ENCODE measurements around the gene CA10.

Gene CA10

DNA sequence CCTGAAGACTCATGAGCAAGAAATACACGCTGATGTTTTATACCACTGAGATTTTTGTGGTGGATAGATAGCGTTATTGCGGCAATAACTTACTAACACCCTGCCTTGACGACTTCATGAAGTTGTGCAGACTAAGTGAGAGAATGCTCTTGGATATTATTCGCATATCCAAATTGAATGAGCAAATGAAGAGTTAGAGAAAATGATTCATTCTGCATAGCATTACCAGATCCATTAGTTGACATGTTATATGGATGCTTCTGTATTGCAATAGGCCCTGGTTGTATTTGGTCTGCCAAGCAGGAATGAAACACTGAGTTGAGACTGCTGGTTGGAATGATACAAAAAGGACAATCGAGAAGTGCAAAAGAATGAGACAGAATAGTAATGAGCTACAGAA is 247.3 kb downstream of the CA10 start:
- Histone ChIP-seq H3K27me3 (ENCODE audit: insufficient read depth, low read depth) (no peaks in the 10 kb centered on the region), H3K27ac (no peak overlapping the region), H2AFZ (ENCODE audit: low read depth) (no peak overlapping the region), H3K4me3 (IDR thresholded peaks at IDR 0.05; ENCODE audit: insufficient read depth, low read depth, low read length) (no peak overlapping the region), H3K36me3 (ENCODE audit: insufficient read depth) (no peaks in the 10 kb centered on the region), H3K4me2 (no peak overlapping the region), H3K79me2 (ENCODE audit: insufficient read depth, low read depth) (no peaks in the 10 kb centered on the region), H3K9ac (no peak overlapping the region), H3K4me1 (ENCODE audit: low read depth, poor library complexity, severe bottlenecking) (no peaks in the 10 kb centered on the region), H4K20me1 (ENCODE audit: insufficient read depth) (no peaks in the 10 kb centered on the region)
- TF ChIP-seq, protein P1, sequence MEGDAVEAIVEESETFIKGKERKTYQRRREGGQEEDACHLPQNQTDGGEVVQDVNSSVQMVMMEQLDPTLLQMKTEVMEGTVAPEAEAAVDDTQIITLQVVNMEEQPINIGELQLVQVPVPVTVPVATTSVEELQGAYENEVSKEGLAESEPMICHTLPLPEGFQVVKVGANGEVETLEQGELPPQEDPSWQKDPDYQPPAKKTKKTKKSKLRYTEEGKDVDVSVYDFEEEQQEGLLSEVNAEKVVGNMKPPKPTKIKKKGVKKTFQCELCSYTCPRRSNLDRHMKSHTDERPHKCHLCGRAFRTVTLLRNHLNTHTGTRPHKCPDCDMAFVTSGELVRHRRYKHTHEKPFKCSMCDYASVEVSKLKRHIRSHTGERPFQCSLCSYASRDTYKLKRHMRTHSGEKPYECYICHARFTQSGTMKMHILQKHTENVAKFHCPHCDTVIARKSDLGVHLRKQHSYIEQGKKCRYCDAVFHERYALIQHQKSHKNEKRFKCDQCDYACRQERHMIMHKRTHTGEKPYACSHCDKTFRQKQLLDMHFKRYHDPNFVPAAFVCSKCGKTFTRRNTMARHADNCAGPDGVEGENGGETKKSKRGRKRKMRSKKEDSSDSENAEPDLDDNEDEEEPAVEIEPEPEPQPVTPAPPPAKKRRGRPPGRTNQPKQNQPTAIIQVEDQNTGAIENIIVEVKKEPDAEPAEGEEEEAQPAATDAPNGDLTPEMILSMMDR (conservative IDR thresholded peaks at IDR 0.05; ENCODE audit: low read depth, low read length) = no peak

DNA sequence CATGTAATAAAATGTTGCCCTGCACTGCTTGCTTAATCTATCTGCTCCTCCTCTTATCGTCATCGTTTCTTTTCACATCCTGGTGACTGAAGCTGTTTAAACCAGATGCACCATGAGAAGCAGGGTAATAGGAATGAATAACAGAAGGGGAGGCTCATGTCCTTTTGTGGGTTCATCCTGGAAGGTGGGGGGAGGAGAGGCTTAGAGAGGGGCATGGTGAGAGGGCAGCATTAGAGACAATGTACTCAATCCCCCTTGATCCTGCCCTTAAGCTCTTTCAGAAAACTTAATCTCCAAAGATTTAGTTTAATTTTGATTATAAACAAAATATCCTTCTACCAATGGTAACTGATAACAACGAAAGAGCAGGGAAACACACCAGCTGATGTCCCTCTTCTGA is 248.5 kb downstream of the CA10 start:
- H3K4me3 ChIP-seq (IDR thresholded peaks at IDR 0.05; ENCODE audit: insufficient read depth, low read depth, low read length) = no peak overlapping the region
- H3K36me3 ChIP-seq (ENCODE audit: insufficient read depth) = no peaks in the 10 kb centered on the region
- no peaks in the 10 kb centered on the region for H3K4me1 ChIP-seq (ENCODE audit: low read depth, poor library complexity, severe bottlenecking)
- TF ChIP-seq, protein P1 (conservative IDR thresholded peaks at IDR 0.05; ENCODE audit: low read depth, low read length) = no peak
- H3K27me3 ChIP-seq (ENCODE audit: insufficient read depth, low read depth) = no peaks in the 10 kb centered on the region
- no peak overlapping the region for H3K4me2 ChIP-seq
- H3K27ac ChIP-seq = no peak overlapping the region
- no peak overlapping the region for H2AFZ ChIP-seq (ENCODE audit: low read depth)
- no peak overlapping the region for H3K9ac ChIP-seq
- no peaks in the 10 kb centered on the region for H4K20me1 ChIP-seq (ENCODE audit: insufficient read depth)
- H3K79me2 ChIP-seq (ENCODE audit: insufficient read depth, low read depth) = no peaks in the 10 kb centered on the region

DNA sequence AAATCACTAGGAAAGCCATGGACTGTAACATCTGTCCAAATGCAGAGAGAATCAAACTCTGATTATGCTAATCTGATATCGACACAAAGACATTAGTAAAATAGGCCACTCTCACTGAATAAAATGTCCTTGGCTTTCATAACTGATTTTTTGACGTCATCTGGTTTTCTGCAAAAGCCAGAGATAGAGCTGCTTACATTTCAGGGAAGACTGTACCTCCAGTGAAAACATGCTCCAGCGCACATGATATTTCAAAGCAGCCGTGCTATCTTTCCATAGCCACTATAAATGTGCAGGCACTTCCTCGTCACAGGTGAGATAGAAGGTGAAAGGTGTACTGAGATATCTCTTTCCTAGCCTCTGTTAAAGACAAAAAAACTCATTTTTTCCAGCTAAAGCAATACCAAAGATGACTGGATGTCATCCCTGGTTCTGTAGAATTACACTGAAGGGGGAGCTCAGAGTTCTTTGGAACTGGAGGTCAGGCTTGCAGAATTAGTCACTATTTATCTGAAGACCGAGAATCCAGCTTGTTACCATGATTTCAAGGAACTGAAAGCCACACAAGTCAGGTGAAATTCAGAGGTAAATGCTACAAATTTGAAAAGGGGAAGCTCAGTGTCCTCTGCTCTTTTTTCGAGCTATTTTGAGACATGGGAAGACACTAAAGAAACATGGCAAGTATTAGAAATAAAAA is 249.5 kb downstream of the CA10 start:
- Histone ChIP-seq H2AFZ (ENCODE audit: low read depth) (no peak overlapping the region), H3K36me3 (ENCODE audit: insufficient read depth) (no peaks in the 10 kb centered on the region), H3K27me3 (ENCODE audit: insufficient read depth, low read depth) (no peaks in the 10 kb centered on the region), H3K4me1 (ENCODE audit: low read depth, poor library complexity, severe bottlenecking) (no peaks in the 10 kb centered on the region), H3K9ac (no peak overlapping the region), H3K79me2 (ENCODE audit: insufficient read depth, low read depth) (no peaks in the 10 kb centered on the region), H4K20me1 (ENCODE audit: insufficient read depth) (no peaks in the 10 kb centered on the region), H3K4me2 (no peak overlapping the region), H3K27ac (no peak overlapping the region), H3K4me3 (IDR thresholded peaks at IDR 0.05; ENCODE audit: insufficient read depth, low read depth, low read length) (no peak overlapping the region)
- TF ChIP-seq, protein P1 (conservative IDR thresholded peaks at IDR 0.05; ENCODE audit: low read depth, low read length) = no peak

DNA sequence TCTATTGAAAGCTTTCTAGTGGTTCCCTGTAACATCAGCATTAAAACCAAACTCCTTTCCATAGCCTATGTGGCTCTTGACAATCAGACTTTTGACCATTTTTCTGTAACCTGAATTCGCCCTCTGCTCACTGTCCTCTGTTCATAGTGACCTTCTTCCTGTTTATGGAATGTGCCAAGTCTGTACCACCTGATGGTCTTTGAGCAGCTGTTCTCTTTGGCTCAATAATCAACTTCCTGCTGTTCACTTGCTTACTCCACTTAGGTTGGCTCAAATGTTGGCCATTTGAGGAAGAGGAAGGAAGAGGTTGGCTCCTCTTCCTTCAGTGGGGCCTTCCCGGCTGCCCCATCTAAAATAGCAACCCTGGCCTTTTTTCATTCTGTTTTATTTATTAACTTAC is 251.5 kb downstream of the CA10 start:
- no peak overlapping the region for H3K9ac ChIP-seq
- H3K4me1 ChIP-seq (ENCODE audit: low read depth, poor library complexity, severe bottlenecking) = no peaks in the 10 kb centered on the region
- no peaks in the 10 kb centered on the region for H3K36me3 ChIP-seq (ENCODE audit: insufficient read depth)
- H3K79me2 ChIP-seq (ENCODE audit: insufficient read depth, low read depth) = no peaks in the 10 kb centered on the region
- TF ChIP-seq, protein P1 (conservative IDR thresholded peaks at IDR 0.05; ENCODE audit: low read depth, low read length) = no peak
- no peak overlapping the region for H3K4me2 ChIP-seq
- no peak overlapping the region for H3K27ac ChIP-seq
- no peaks in the 10 kb centered on the region for H4K20me1 ChIP-seq (ENCODE audit: insufficient read depth)
- no peaks in the 10 kb centered on the region for H3K27me3 ChIP-seq (ENCODE audit: insufficient read depth, low read depth)
- no peak overlapping the region for H3K4me3 ChIP-seq (IDR thresholded peaks at IDR 0.05; ENCODE audit: insufficient read depth, low read depth, low read length)
- H2AFZ ChIP-seq (ENCODE audit: low read depth) = no peak overlapping the region
